Body of pancreas (tissue), 4 donors: Measurements from ENCODE around the gene C4orf51. TPM values are rescaled to one million over a fixed set of nuclear protein-coding genes. Genes with fewer than 3 reads are reported as not detected.

Source experiments
- ATAC-seq: fragments of 150-250 bp; one replicate; pipeline ENCODE4 v1.9.1; 2016
- DNase-seq, 4 donors: peaks; one replicate each; pipeline ENCODE4 v3.0.0-alpha.2; 2019
- H3K27ac ChIP-seq, 4 donors: fragments of 200-600 bp; sonication (generic); 1 replicate in 3 of 4; 2 replicates in 1 of 4; pipeline versions ENCODE4 v1.5.1 to v1.6.1; 2016 to 2019; ENCODE audit warnings: mild to moderate bottlenecking in 1 of 4, mixed read lengths in 1 of 4, moderate library complexity in 1 of 4
- H3K27me3 ChIP-seq, 2 donors: fragments of 200-600 bp; sonication (generic); one replicate each; pipeline ENCODE4 v1.6.0; 2016; ENCODE audit warnings: mild to moderate bottlenecking in 1 of 2
- H3K36me3 ChIP-seq, 2 donors: fragments of 200-600 bp; sonication (generic); replicated peaks in 1 of 2; 2 replicates each; pipeline ENCODE4 v1.5.1; 2016; ENCODE audit warnings: low read depth in 2 of 2; ENCODE audit not compliant: insufficient read depth in 1 of 2
- H3K4me1 ChIP-seq: fragments of 200-600 bp; sonication (generic); one replicate; pipeline ENCODE4 v1.6.0; 2016
- H3K4me3 ChIP-seq, 2 donors: fragments of 200-600 bp; sonication (generic); 1 replicate in 1 of 2; 2 replicates in 1 of 2; pipeline ENCODE4 v1.5.1; 2016 to 2019
- H3K9me3 ChIP-seq, 3 donors: fragments of 200-600 bp; sonication (generic); 1 replicate in 2 of 3; 2 replicates in 1 of 3; pipeline ENCODE4 v1.5.1; 2016
- CTCF ChIP-seq, 7 experiments: fragments of 450-650 bp in 4 of 7; fragments of 200-600 bp in 3 of 7; sonication (generic) in 3 of 7; IDR thresholded peaks; one replicate each; pipeline ENCODE4 v1.5.1; 2016 to 2019; ENCODE audit warnings: antibody characterized with exemption in 7 of 7
- POLR2A ChIP-seq, 3 donors: fragments of 450-650 bp; IDR thresholded peaks; one replicate each; pipeline ENCODE4 v1.6.1; 2016; ENCODE audit warnings: antibody characterized with exemption in 3 of 3, mild to moderate bottlenecking in 2 of 3
- WGBS, 2 donors: methylation state at CpG; one replicate each; pipeline ENCODE4 v1.1.5; 2017; 5-methylcytosine and 5-hydroxymethylcytosine counted together
- intact Hi-C: fragments of 100-400 bp; cut with DNase I; formaldehyde crosslinking; loops from one replicate; pipeline ENCODE4 v1.15.1; 2023
- total RNA-seq, 2 donors: library from RNA; depleted of rRNA; stranded (reverse); fragments of >200 nt; gene quantifications; one replicate each; pipeline ENCODE4 v1.1.0, GENCODE V29; 2016

The C4orf51 gene
- total RNA-seq, 2 donors from 2014 or later = not detected

DNA sequence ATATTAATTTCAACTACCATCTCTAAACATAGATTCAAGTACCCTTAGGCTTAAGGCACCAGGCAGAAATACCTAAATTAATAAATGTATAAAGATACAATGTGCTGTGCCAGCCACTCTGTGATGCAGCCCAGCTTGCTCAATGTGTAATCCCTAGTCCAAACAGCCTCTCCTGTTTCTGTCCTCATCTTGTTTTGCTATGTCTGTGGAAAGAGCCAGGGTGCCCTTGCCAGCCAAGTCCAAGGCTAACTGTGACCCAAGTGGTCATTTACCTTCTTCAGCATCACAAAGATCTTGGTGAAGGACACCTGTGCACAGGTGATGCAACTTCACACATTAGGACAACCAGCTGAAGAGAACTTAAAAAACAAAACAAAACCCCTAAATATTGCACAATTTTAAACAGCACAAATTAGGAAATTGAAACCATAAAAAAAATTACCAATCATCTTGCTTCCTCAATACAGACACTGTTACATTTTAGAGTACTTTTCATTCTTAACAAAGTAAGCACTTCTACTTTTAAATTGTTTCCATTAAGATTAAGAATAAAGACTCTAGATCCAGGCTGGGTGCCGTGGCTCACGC lies 89.6 kb downstream of the C4orf51 start:
- H3K4me1 ChIP-seq = no peaks in the 10 kb centered on the region
- H3K9me3 ChIP-seq = no peaks in the 10 kb centered on the region
- H3K27ac ChIP-seq = no peak overlapping the region
- ATAC-seq (no peak), DNase-seq (no peak)
- no peak overlapping the region for H3K4me3 ChIP-seq
- no peaks in the 10 kb centered on the region for H3K27me3 ChIP-seq
- WGBS, 2 donors = 87 to 98% methylated on average over 2 of the region's 2 CpGs
- no peak for TF ChIP-seq POLR2A (IDR thresholded peaks at IDR 0.05)
- TF ChIP-seq CTCF (IDR thresholded peaks at IDR 0.05) = no peak
- intact Hi-C loops = no loop called here
- peaks cover 0 to 4% of the 10 kb centered on the region in 2 donors for H3K36me3 ChIP-seq

- Histone ChIP-seq H3K9me3 (no peaks in the 10 kb centered on the region), H3K27me3 (no peaks in the 10 kb centered on the region), H3K4me1 (no peaks in the 10 kb centered on the region), H3K4me3 (no peak overlapping the region), H3K27ac (no peak overlapping the region), H3K36me3 (peaks cover 0 to 1% of the 10 kb centered on the region in 2 donors)
- WGBS, 2 donors = 94 to 98% methylated on average over 4 of the region's 4 CpGs
- no peak for DNase-seq
- intact Hi-C loops = no loop called here
- TF ChIP-seq POLR2A (IDR thresholded peaks at IDR 0.05) (no peak), CTCF (IDR thresholded peaks at IDR 0.05) (no peak)
- ATAC-seq = no peak
Measured at GRCh38 chr4:145770124-145770523, 90.2 kb downstream of the C4orf51 start.

DNA sequence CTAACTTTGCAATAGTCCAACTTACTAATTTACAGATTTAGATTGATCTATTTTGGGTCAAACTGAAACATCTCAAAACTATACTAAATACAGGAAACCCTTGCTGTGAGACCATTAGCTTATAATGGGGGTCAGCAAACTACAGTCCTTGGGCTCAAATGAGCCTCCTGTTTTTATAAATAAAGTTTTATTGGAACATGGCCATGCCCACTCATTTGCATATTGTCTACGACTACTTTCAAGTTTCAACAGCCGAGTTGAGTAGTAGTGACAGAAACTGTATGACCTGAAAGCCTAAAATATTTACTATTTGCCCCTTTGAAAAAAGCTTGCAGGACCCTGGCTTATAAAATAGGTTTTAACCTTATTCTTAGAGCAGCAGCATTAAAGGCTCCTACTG lies 92.4 kb downstream of the C4orf51 start:
- WGBS, 2 donors = 84 to 91% methylated on average over 2 of the region's 2 CpGs
- no peak overlapping the region for H3K27ac ChIP-seq
- intact Hi-C loops = no loop called here
- no peak for TF ChIP-seq CTCF (IDR thresholded peaks at IDR 0.05)
- TF ChIP-seq POLR2A (IDR thresholded peaks at IDR 0.05) = no peak
- H3K4me1 ChIP-seq = no peaks in the 10 kb centered on the region
- ATAC-seq (no peak), DNase-seq (no peak)
- H3K36me3 ChIP-seq = peaks cover 0 to 1% of the 10 kb centered on the region in 2 donors
- H3K27me3 ChIP-seq = no peaks in the 10 kb centered on the region
- H3K9me3 ChIP-seq = no peaks in the 10 kb centered on the region
- no peak overlapping the region for H3K4me3 ChIP-seq

DNA sequence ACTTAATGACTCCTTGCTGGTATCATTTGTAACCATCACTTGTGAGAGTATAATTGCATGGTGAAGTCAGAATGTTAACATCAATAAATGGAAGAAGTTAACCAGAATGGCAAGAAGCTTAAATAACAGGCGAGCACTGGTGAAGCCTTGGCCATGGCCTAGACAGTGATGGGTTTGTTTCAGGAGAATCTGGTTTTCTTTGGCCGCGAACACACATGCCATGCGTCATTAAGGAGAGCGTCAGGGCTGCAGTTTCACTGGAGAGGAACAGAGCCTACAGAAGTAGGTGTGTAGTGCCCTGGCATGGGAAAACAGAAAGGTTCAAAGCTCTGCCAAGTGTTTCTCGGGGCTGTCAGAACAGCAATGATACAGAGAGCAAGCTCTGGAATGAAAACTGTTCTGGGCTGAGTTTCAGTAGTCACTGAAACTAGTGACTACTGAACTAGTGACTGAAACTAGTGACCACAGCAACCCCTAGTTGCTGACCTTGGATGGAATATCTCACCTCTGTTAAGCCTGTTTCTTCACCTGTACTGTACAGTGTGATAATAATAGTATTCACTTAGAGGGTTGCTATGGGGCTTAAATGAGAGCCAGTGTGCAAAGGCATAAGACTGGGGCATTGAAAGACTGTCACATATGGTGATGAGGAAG lies 93.8 kb downstream of the C4orf51 start:
- intact Hi-C loops = no loop called here
- Histone ChIP-seq H3K9me3 (no peaks in the 10 kb centered on the region), H3K4me1 (no peaks in the 10 kb centered on the region), H3K4me3 (no peak overlapping the region), H3K27me3 (no peaks in the 10 kb centered on the region), H3K36me3 (peaks cover 0 to 2% of the 10 kb centered on the region in 2 donors), H3K27ac (no peak overlapping the region)
- no peak for ATAC-seq
- TF ChIP-seq CTCF (IDR thresholded peaks at IDR 0.05) (no peak), POLR2A (IDR thresholded peaks at IDR 0.05) (no peak)
- 84 to 96% methylated on average over 6 of the region's 6 CpGs for WGBS, 2 donors
- DNase-seq = no peak

DNA sequence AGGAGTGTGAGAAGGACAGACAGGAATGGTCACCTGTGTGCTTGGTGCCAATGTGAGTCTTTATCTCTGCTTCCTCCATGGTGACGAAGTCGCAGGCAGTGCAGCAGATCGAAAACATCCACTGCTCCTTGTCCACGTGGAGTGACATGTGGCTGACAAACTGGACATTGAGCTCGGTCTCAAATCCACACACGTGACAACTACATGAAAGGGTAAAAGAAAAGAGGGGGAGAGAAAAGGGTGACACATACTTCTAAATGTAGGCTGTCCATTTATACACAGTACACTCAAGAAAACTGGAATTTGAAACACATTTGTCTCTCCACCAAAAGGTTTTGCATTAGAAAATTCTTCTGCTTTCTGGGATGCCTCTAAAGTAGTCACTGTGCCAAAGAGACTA lies 94.5 kb downstream of the C4orf51 start:
- 91 to 95% methylated on average over 6 of the region's 6 CpGs for WGBS, 2 donors
- DNase-seq (no peak), ATAC-seq (no peak)
- TF ChIP-seq CTCF (IDR thresholded peaks at IDR 0.05) (no peak), POLR2A (IDR thresholded peaks at IDR 0.05) (no peak)
- H3K27ac ChIP-seq = no peak overlapping the region
- peaks cover 0 to 3% of the 10 kb centered on the region in 2 donors for H3K36me3 ChIP-seq
- intact Hi-C loops = no loop called here
- no peaks in the 10 kb centered on the region for H3K9me3 ChIP-seq
- H3K27me3 ChIP-seq = no peaks in the 10 kb centered on the region
- H3K4me3 ChIP-seq = no peak overlapping the region
- no peaks in the 10 kb centered on the region for H3K4me1 ChIP-seq
